Nephron (organoid): Measurements from ENCODE around the gene JAZF1.

Experiments
- H3K27ac Mint-ChIP-seq, 3 experiments: 2 replicates each; pipeline ENCODE4 v1.8.0; 2020; ENCODE audit warnings: mixed read lengths in 3 of 3, mild to moderate bottlenecking in 2 of 3, moderate library complexity in 1 of 3
- H3K27me3 Mint-ChIP-seq: 2 replicates; pipeline ENCODE4 v1.8.0; 2021; ENCODE audit warnings: low read depth, mild to moderate bottlenecking, moderate library complexity, mixed read lengths
- H3K36me3 Mint-ChIP-seq: 2 replicates; pipeline ENCODE4 v1.8.0; 2020; ENCODE audit warnings: low read depth, mixed read lengths
- H3K4me1 Mint-ChIP-seq: 2 replicates; pipeline ENCODE4 v1.8.0; 2020; ENCODE audit warnings: mixed read lengths
- H3K4me3 Mint-ChIP-seq, 3 experiments: 2 replicates each; pipeline ENCODE4 v1.8.0; 2020; ENCODE audit warnings: mild to moderate bottlenecking in 3 of 3, mixed read lengths in 3 of 3, moderate library complexity in 2 of 3
- H3K9me3 Mint-ChIP-seq: 2 replicates; pipeline ENCODE4 v1.8.0; 2020; ENCODE audit warnings: mixed read lengths
- TF ChIP-seq, protein P1 (sequence below), 3 experiments: fragments of 200-600 bp; sonication (generic); IDR thresholded peaks; one replicate each; pipeline ENCODE4 v1.5.0; 2021; ENCODE audit warnings: antibody characterized with exemption in 3 of 3; ENCODE audit not compliant: unreplicated experiment in 3 of 3

JAZF1 gene

GRCh38 chr7:28224172-28224571 lies 43.6 kb upstream of the JAZF1 start:
- no peaks in the 10 kb centered on the region for H3K4me1 Mint-ChIP-seq
- peaks cover 10% of the 10 kb centered on the region for H3K27me3 Mint-ChIP-seq

DNA sequence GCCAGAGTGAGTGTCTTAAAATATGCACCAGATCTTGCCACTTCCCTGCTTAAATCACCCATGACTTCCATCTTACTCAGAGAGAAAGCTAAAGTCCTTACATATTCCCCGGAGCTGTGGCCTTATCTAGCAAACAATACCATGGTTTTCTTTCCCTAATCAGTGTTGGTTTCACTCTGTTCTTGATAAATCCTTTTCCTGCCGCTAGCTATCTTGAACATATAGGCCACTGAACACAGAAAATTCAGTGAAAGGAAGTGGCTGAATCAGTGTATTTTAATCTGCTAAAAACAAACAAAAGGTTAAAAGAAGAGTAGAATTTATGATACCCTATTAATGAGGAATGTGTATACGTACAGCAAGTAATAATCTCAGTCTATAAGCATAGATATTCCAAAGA lies 42.0 kb upstream of the JAZF1 start:
- Mint-ChIP-seq H3K4me1 (peaks cover 8% of the 10 kb centered on the region), H3K27ac (no peak overlapping the region), H3K27me3 (peaks cover 10% of the 10 kb centered on the region), H3K36me3 (no peaks in the 10 kb centered on the region), H3K4me3 (no peak overlapping the region), H3K9me3 (no peaks in the 10 kb centered on the region)
- TF ChIP-seq, protein P1, sequence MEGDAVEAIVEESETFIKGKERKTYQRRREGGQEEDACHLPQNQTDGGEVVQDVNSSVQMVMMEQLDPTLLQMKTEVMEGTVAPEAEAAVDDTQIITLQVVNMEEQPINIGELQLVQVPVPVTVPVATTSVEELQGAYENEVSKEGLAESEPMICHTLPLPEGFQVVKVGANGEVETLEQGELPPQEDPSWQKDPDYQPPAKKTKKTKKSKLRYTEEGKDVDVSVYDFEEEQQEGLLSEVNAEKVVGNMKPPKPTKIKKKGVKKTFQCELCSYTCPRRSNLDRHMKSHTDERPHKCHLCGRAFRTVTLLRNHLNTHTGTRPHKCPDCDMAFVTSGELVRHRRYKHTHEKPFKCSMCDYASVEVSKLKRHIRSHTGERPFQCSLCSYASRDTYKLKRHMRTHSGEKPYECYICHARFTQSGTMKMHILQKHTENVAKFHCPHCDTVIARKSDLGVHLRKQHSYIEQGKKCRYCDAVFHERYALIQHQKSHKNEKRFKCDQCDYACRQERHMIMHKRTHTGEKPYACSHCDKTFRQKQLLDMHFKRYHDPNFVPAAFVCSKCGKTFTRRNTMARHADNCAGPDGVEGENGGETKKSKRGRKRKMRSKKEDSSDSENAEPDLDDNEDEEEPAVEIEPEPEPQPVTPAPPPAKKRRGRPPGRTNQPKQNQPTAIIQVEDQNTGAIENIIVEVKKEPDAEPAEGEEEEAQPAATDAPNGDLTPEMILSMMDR (IDR thresholded peaks at IDR 0.05; ENCODE audit: unreplicated experiment in 3 of 3): no peak

More at GRCh38 chr7:28224172-28224571, 43.6 kb upstream of the JAZF1 start:
- Mint-ChIP-seq H3K9me3 (no peaks in the 10 kb centered on the region), H3K4me3 (no peak overlapping the region), H3K27ac (no peak overlapping the region), H3K36me3 (no peaks in the 10 kb centered on the region)
- TF ChIP-seq, protein P1 (IDR thresholded peaks at IDR 0.05; ENCODE audit: unreplicated experiment in 3 of 3): no peak

- Mint-ChIP-seq H3K9me3 (no peaks in the 10 kb centered on the region), H3K27me3 (peaks cover 10% of the 10 kb centered on the region), H3K27ac (no peak overlapping the region), H3K4me3 (no peak overlapping the region), H3K36me3 (no peaks in the 10 kb centered on the region), H3K4me1 (peaks cover 24% of the 10 kb centered on the region)
- TF ChIP-seq, protein P1 (IDR thresholded peaks at IDR 0.05; ENCODE audit: unreplicated experiment in 3 of 3): no peak
Observed at GRCh38 chr7:28219793-28220192, 39.2 kb upstream of the JAZF1 start.

- TF ChIP-seq, protein P1 (IDR thresholded peaks at IDR 0.05; ENCODE audit: unreplicated experiment in 3 of 3): no peak
- Mint-ChIP-seq H3K27me3 (peaks cover 3% of the 10 kb centered on the region), H3K4me1 (peaks cover 24% of the 10 kb centered on the region), H3K27ac (peak overlapping the region in 1 of 3 experiments; percentile 21), H3K4me3 (no peak overlapping the region), H3K9me3 (no peaks in the 10 kb centered on the region), H3K36me3 (no peaks in the 10 kb centered on the region)
Observed at GRCh38 chr7:28217143-28217542, 36.5 kb upstream of the JAZF1 start.

GRCh38 chr7:28211006-28211405 lies 30.4 kb upstream of the JAZF1 start:
- TF ChIP-seq, protein P1 (IDR thresholded peaks at IDR 0.05; ENCODE audit: unreplicated experiment in 3 of 3): no peak
- no peaks in the 10 kb centered on the region for H3K27me3 Mint-ChIP-seq
- peaks cover under 1% of the 10 kb centered on the region for H3K4me1 Mint-ChIP-seq
- H3K9me3 Mint-ChIP-seq: no peaks in the 10 kb centered on the region
- H3K36me3 Mint-ChIP-seq: no peaks in the 10 kb centered on the region
- no peak overlapping the region for H3K27ac Mint-ChIP-seq
- H3K4me3 Mint-ChIP-seq: no peak overlapping the region

- Mint-ChIP-seq H3K36me3 (no peaks in the 10 kb centered on the region), H3K4me1 (no peaks in the 10 kb centered on the region), H3K27ac (no peak overlapping the region), H3K4me3 (no peak overlapping the region), H3K9me3 (no peaks in the 10 kb centered on the region), H3K27me3 (no peaks in the 10 kb centered on the region)
- TF ChIP-seq, protein P1 (IDR thresholded peaks at IDR 0.05; ENCODE audit: unreplicated experiment in 3 of 3): no peak
Observed at GRCh38 chr7:28208506-28208905, 27.9 kb upstream of the JAZF1 start.
